ENCODE results near the gene TSTD2. TPM values are rescaled to one million over a fixed set of nuclear protein-coding genes. Genes with fewer than 3 reads are reported as not detected.
A peak's percentile ranks its signal among the peaks of the same experiment; 100 is the strongest.

TSTD2 gene
- total RNA-seq, 3 donors from 2014 or later (not counting 1 experiment from before 2014, with no cell fraction given), result 16.2 to 25.7 (median 24.7) TPM

- H3K4me1 ChIP-seq (ENCODE audit: control insufficient read depth, insufficient read depth, low read length), result no peaks in the 10 kb centered on the region
- H3K27ac Mint-ChIP-seq, result peak overlapping the region; percentile 14 to 44
- H3K27me3 Mint-ChIP-seq (ENCODE audit: low read depth in 2 of 2), result no peaks in the 10 kb centered on the region
- ATAC-seq (no peak), DNase-seq (no peak)
- no peaks in the 10 kb centered on the region for H3K9me3 ChIP-seq (ENCODE audit: control insufficient read depth, insufficient read depth, low read length)
- intact Hi-C loops (cut with micrococcal nuclease), result no loop called here
- H3K4me3 Mint-ChIP-seq, result no peak overlapping the region
- H3K36me3 ChIP-seq (ENCODE audit: control insufficient read depth, insufficient read depth, low read length), result peaks cover 91% of the 10 kb centered on the region
- H3K4me1 Mint-ChIP-seq, result peaks cover 0 to 14% of the 10 kb centered on the region in 2 donors
- peaks cover 44% of the 10 kb centered on the region for H3K36me3 Mint-ChIP-seq
- no peak for TF ChIP-seq CTCF (IDR thresholded peaks at IDR 0.05)
- no peak overlapping the region for H3K27ac ChIP-seq (ENCODE audit: low read length)
- 50% methylated on average over 5 of the region's 5 CpGs for WGBS (ENCODE audit: insufficient coverage)
- no peak overlapping the region for H3K4me3 ChIP-seq (ENCODE audit: low read length)
- H3K27me3 ChIP-seq (ENCODE audit: control insufficient read depth, insufficient read depth, low read length), result no peaks in the 10 kb centered on the region
- no peaks in the 10 kb centered on the region for H3K9me3 Mint-ChIP-seq
Observed at GRCh38 chr9:97660340-97660739, 27.2 kb upstream of the TSTD2 start.

DNA sequence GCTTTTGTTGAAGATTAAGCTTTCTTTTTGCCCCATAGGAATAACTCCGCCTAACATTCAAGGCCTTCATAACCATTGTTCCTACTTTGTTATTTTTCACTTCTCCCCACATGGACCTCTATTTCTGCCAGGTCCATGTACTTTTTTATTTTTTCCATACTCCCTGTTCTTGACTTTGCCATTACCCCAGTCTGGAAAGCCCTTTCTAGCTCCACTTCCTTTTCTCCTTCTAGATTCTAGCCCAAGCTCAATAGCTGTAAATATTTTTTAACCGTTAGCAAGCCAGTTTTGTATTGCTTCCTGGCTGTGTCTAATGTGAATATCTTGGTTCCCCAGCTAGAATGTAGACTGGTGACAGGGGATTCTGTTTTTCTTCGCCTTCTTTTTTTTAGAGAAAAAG lies 26.6 kb upstream of the TSTD2 start:
- no peaks in the 10 kb centered on the region for H3K9me3 Mint-ChIP-seq
- no peak overlapping the region for H3K27ac ChIP-seq (ENCODE audit: low read length)
- H3K4me3 Mint-ChIP-seq, result no peak overlapping the region
- TF ChIP-seq CTCF (IDR thresholded peaks at IDR 0.05), result no peak
- 90% methylated on average over 2 of the region's 3 CpGs for WGBS (ENCODE audit: insufficient coverage)
- H3K36me3 ChIP-seq (ENCODE audit: control insufficient read depth, insufficient read depth, low read length), result peaks cover 88% of the 10 kb centered on the region
- DNase-seq, result no peak
- intact Hi-C loops (cut with micrococcal nuclease), result no loop called here
- peak overlapping the region; percentile 14 to 23 for H3K27ac Mint-ChIP-seq
- H3K27me3 Mint-ChIP-seq (ENCODE audit: low read depth in 2 of 2), result no peaks in the 10 kb centered on the region
- no peaks in the 10 kb centered on the region for H3K27me3 ChIP-seq (ENCODE audit: control insufficient read depth, insufficient read depth, low read length)
- no peak overlapping the region for H3K4me3 ChIP-seq (ENCODE audit: low read length)
- peaks cover 42% of the 10 kb centered on the region for H3K36me3 Mint-ChIP-seq
- peaks cover 0 to 14% of the 10 kb centered on the region in 2 donors for H3K4me1 Mint-ChIP-seq
- no peak for ATAC-seq
- H3K4me1 ChIP-seq (ENCODE audit: control insufficient read depth, insufficient read depth, low read length), result no peaks in the 10 kb centered on the region
- H3K9me3 ChIP-seq (ENCODE audit: control insufficient read depth, insufficient read depth, low read length), result no peaks in the 10 kb centered on the region

GRCh38 chr9:97658707-97659106 lies 25.5 kb upstream of the TSTD2 start:
- peak overlapping the region in 1 of 2 donors; percentile 69 for H3K27ac Mint-ChIP-seq
- H3K27me3 Mint-ChIP-seq (ENCODE audit: low read depth in 2 of 2), result no peaks in the 10 kb centered on the region
- WGBS (ENCODE audit: insufficient coverage), result 86% methylated on average over 1 of the region's 1 CpG
- H3K4me1 Mint-ChIP-seq, result peaks cover 0 to 14% of the 10 kb centered on the region in 2 donors
- Histone ChIP-seq H3K27ac (ENCODE audit: low read length) (no peak overlapping the region), H3K4me1 (ENCODE audit: control insufficient read depth, insufficient read depth, low read length) (no peaks in the 10 kb centered on the region), H3K4me3 (ENCODE audit: low read length) (no peak overlapping the region), H3K36me3 (ENCODE audit: control insufficient read depth, insufficient read depth, low read length) (peaks cover 87% of the 10 kb centered on the region), H3K27me3 (ENCODE audit: control insufficient read depth, insufficient read depth, low read length) (no peaks in the 10 kb centered on the region), H3K9me3 (ENCODE audit: control insufficient read depth, insufficient read depth, low read length) (no peaks in the 10 kb centered on the region)
- H3K36me3 Mint-ChIP-seq, result peaks cover 35% of the 10 kb centered on the region
- H3K4me3 Mint-ChIP-seq, result no peak overlapping the region
- no peak for TF ChIP-seq CTCF (IDR thresholded peaks at IDR 0.05)
- no peak for ATAC-seq
- intact Hi-C loops (cut with micrococcal nuclease), result no loop called here
- DNase-seq, result no peak
- H3K9me3 Mint-ChIP-seq, result no peaks in the 10 kb centered on the region

GRCh38 chr9:97651646-97652045 lies 18.5 kb upstream of the TSTD2 start:
- no peak overlapping the region for H3K4me3 Mint-ChIP-seq
- H3K27me3 Mint-ChIP-seq (ENCODE audit: low read depth in 2 of 2), result no peaks in the 10 kb centered on the region
- no peaks in the 10 kb centered on the region for H3K4me1 ChIP-seq (ENCODE audit: control insufficient read depth, insufficient read depth, low read length)
- H3K27ac ChIP-seq (ENCODE audit: low read length), result no peak overlapping the region
- ATAC-seq (no peak), DNase-seq (no peak)
- no peak overlapping the region for H3K4me3 ChIP-seq (ENCODE audit: low read length)
- no peak overlapping the region for H3K27ac Mint-ChIP-seq
- TF ChIP-seq CTCF (IDR thresholded peaks at IDR 0.05), result no peak
- H3K27me3 ChIP-seq (ENCODE audit: control insufficient read depth, insufficient read depth, low read length), result no peaks in the 10 kb centered on the region
- intact Hi-C loops (cut with micrococcal nuclease), result no loop called here
- peaks cover 79% of the 10 kb centered on the region for H3K36me3 ChIP-seq (ENCODE audit: control insufficient read depth, insufficient read depth, low read length)
- 91% methylated on average over 2 of the region's 3 CpGs for WGBS (ENCODE audit: insufficient coverage)
- H3K4me1 Mint-ChIP-seq, result no peaks in the 10 kb centered on the region
- H3K9me3 Mint-ChIP-seq, result no peaks in the 10 kb centered on the region
- H3K9me3 ChIP-seq (ENCODE audit: control insufficient read depth, insufficient read depth, low read length), result no peaks in the 10 kb centered on the region
- peaks cover 14% of the 10 kb centered on the region for H3K36me3 Mint-ChIP-seq
